PC-9 (cell line): ENCODE measurements around the gene MINDY4. TPM values are rescaled to one million over a fixed set of nuclear protein-coding genes. Genes with fewer than 3 reads are reported as not detected.

Experiments used
- BruUV-seq: library from RNA; stranded (reverse); fragments of 400-500 nt; replicated peaks from 2 replicates; lab custom pipeline; 2021; lab: Mats Ljungman, UMichigan
- CTCF ChIA-PET: fragments of 300-600 bp; sonication (Branson Sonifier 250); formaldehyde crosslinking; loops from one replicate; lab custom pipeline; 2022; ENCODE audit warnings: antibody characterized with exemption; lab: Charles Lee
- POLR2A ChIA-PET: fragments of 300-600 bp; sonication (Branson Sonifier 250); formaldehyde crosslinking; loops from one replicate; lab custom pipeline; 2022; ENCODE audit warnings: antibody characterized with exemption; ENCODE audit not compliant: unreplicated experiment; lab: Charles Lee
- DNase-seq, 2 experiments: peaks; one replicate each; pipeline versions ENCODE4 v3.0.0 to v3.0.0-alpha.2; 2015 to 2022; ENCODE audit warnings: mixed read lengths in 1 of 2
- H2AFZ ChIP-seq: fragments of 200-600 bp; sonication (generic); 2 replicates; pipeline ENCODE4 v1.8.1; 2017; ENCODE audit warnings: antibody characterized with exemption
- H3F3A ChIP-seq: fragments of 200-600 bp; sonication (generic); 2 replicates; pipeline ENCODE4 v1.8.1; 2017; ENCODE audit warnings: antibody characterized with exemption, mild to moderate bottlenecking, low read depth; ENCODE audit not compliant: insufficient read depth
- H3K27ac ChIP-seq: fragments of 200-600 bp; sonication (generic); 2 replicates; pipeline ENCODE4 v1.6.1; 2016; ENCODE audit warnings: mixed run types
- H3K27me3 ChIP-seq: fragments of 200-600 bp; sonication (generic); 2 replicates; pipeline ENCODE4 v1.6.1; 2016; ENCODE audit warnings: low read depth, mixed run types; ENCODE audit not compliant: insufficient read depth
- H3K36me3 ChIP-seq: fragments of 200-600 bp; sonication (generic); 2 replicates; pipeline ENCODE4 v1.6.1; 2016; ENCODE audit warnings: low read depth, mixed run types
- H3K4me1 ChIP-seq: fragments of 200-600 bp; sonication (generic); replicated peaks from 2 replicates; pipeline ENCODE4 v1.6.1; 2016; ENCODE audit warnings: mixed run types; ENCODE audit not compliant: insufficient read depth
- H3K4me2 ChIP-seq: fragments of 200-600 bp; sonication (generic); 2 replicates; pipeline ENCODE4 v1.6.1; 2017; ENCODE audit warnings: mixed run types
- H3K4me3 ChIP-seq: fragments of 200-600 bp; sonication (generic); 2 replicates; pipeline ENCODE4 v1.6.1; 2016; ENCODE audit warnings: mixed run types
- H3K79me2 ChIP-seq: fragments of 200-600 bp; sonication (generic); 2 replicates; pipeline ENCODE4 v1.6.1; 2017; ENCODE audit warnings: low read depth, mixed run types
- H3K9me2 ChIP-seq: fragments of 200-600 bp; sonication (generic); 2 replicates; pipeline ENCODE4 v1.8.1; 2017; ENCODE audit warnings: mild to moderate bottlenecking; ENCODE audit not compliant: insufficient read depth
- H3K9me3 ChIP-seq: fragments of 200-600 bp; sonication (generic); 2 replicates; pipeline ENCODE4 v1.8.1; 2016; ENCODE audit warnings: low read depth; ENCODE audit not compliant: insufficient read depth
- H4K20me1 ChIP-seq: fragments of 200-600 bp; sonication (generic); 2 replicates; pipeline ENCODE4 v1.8.1; 2017; ENCODE audit not compliant: insufficient read depth
- CTCF ChIP-seq: fragments of 200-600 bp; sonication (generic); conservative IDR thresholded peaks from 2 replicates; pipeline ENCODE4 v1.6.1; 2017; ENCODE audit warnings: mixed run types, antibody characterized with exemption, mild to moderate bottlenecking, moderate library complexity
- EZH2 ChIP-seq: fragments of 200-600 bp; sonication (generic); IDR thresholded peaks from 2 replicates; pipeline ENCODE4 v1.8.0; 2017; ENCODE audit warnings: antibody characterized with exemption, low read depth
- intact Hi-C: fragments of 100-400 bp; cut with micrococcal nuclease; formaldehyde crosslinking; loops from one replicate; pipeline ENCODE4 v1.10.0; 2022; ENCODE audit not compliant: unreplicated experiment
- total RNA-seq: library from RNA; stranded (reverse); gene quantifications from 2 replicates; pipeline ENCODE4 v1.2.3, GENCODE V29; 2021

Gene MINDY4
- total RNA-seq, 1 experiment from 2014 or later: 14.8 TPM

- H2AFZ ChIP-seq: no peak overlapping the region
- H3K79me2 ChIP-seq: no peaks in the 10 kb centered on the region
- TF ChIP-seq EZH2 (no peak), CTCF (no peak)
- BruUV-seq: no TSS peak
- CTCF ChIA-PET: no interaction called here
- H3K4me1 ChIP-seq: no peaks in the 10 kb centered on the region
- POLR2A ChIA-PET: interaction anchor here (0.7 kb wide), 1 partner anchor 929 kb away, joined by 4 read pairs; no protein-coding TSS in a partner anchor
- no peak overlapping the region for H3K4me3 ChIP-seq
- no peaks in the 10 kb centered on the region for H3F3A ChIP-seq
- H3K9me3 ChIP-seq: no peaks in the 10 kb centered on the region
- H3K27ac ChIP-seq: no peak overlapping the region
- H3K27me3 ChIP-seq: no peaks in the 10 kb centered on the region
- H3K9me2 ChIP-seq: no peaks in the 10 kb centered on the region
- H4K20me1 ChIP-seq: no peaks in the 10 kb centered on the region
- no peak for DNase-seq
- intact Hi-C loops: no loop called here
- no peaks in the 10 kb centered on the region for H3K36me3 ChIP-seq
- H3K4me2 ChIP-seq: no peak overlapping the region
These were observed 17.6 kb downstream of the MINDY4 start for GRCh38 chr7:30788640-30789333.

GRCh38 chr7:30789334-30789711, 18.1 kb downstream of the MINDY4 start:
- no peak overlapping the region for H3K4me2 ChIP-seq
- no peaks in the 10 kb centered on the region for H3K36me3 ChIP-seq
- H4K20me1 ChIP-seq: no peaks in the 10 kb centered on the region
- H3K27ac ChIP-seq: no peak overlapping the region
- no peaks in the 10 kb centered on the region for H3K9me3 ChIP-seq
- H3K4me1 ChIP-seq: no peaks in the 10 kb centered on the region
- TF ChIP-seq EZH2 (no peak), CTCF (no peak)
- no peak overlapping the region for H3K4me3 ChIP-seq
- no TSS peak for BruUV-seq
- DNase-seq: no peak
- no peaks in the 10 kb centered on the region for H3K79me2 ChIP-seq
- H2AFZ ChIP-seq: no peak overlapping the region
- ChIA-PET POLR2A (interaction anchor here (0.7 kb wide), 1 partner anchor 930 kb away, joined by 4 read pairs; no protein-coding TSS in a partner anchor), CTCF (no interaction called here)
- no peaks in the 10 kb centered on the region for H3K9me2 ChIP-seq
- no peaks in the 10 kb centered on the region for H3K27me3 ChIP-seq
- intact Hi-C loops: no loop called here
- no peaks in the 10 kb centered on the region for H3F3A ChIP-seq

GRCh38 chr7:30790356-30790755, 19.1 kb downstream of the MINDY4 start:
- TF ChIP-seq EZH2: no peak
- no peak for TF ChIP-seq CTCF
- DNase-seq: no peak
- Histone ChIP-seq H4K20me1 (no peaks in the 10 kb centered on the region), H3K9me3 (no peaks in the 10 kb centered on the region), H3K9me2 (no peaks in the 10 kb centered on the region), H3K36me3 (no peaks in the 10 kb centered on the region), H3K4me2 (no peak overlapping the region), H3F3A (peaks cover 6% of the 10 kb centered on the region; the same call in 1 of the 2 replicates), H3K27ac (no peak overlapping the region), H3K4me1 (peaks cover 8% of the 10 kb centered on the region), H3K27me3 (no peaks in the 10 kb centered on the region), H3K4me3 (no peak overlapping the region), H3K79me2 (no peaks in the 10 kb centered on the region), H2AFZ (no peak overlapping the region)
- intact Hi-C loops: no loop called here
- ChIA-PET CTCF (interaction anchor here (0.6 kb wide), 1 partner anchor 226 kb away, joined by 3 read pairs; no protein-coding TSS in a partner anchor), POLR2A (no interaction called here)
- no TSS peak for BruUV-seq
